ENCODE measurements around the gene TMPRSS3.

Gene TMPRSS3

GRCh38 chr21:42407476-42407875 lies 11.6 kb upstream of the TMPRSS3 start:
- peaks cover 13% of the 10 kb centered on the region for H3K4me1 ChIP-seq (ENCODE audit: insufficient read depth, insufficient read length)
- H3K27me3 ChIP-seq (ENCODE audit: insufficient read depth, insufficient read length), result peaks cover 2% of the 10 kb centered on the region
- H3K9ac ChIP-seq (ENCODE audit: insufficient read length, low read depth), result no peak overlapping the region

GRCh38 chr21:42406866-42407265 lies 11.0 kb upstream of the TMPRSS3 start:
- TF ChIP-seq YY1 (IDR thresholded peaks at IDR 0.05; ENCODE audit: insufficient read depth, insufficient read length) (no peak), ZNF274 (IDR thresholded peaks at IDR 0.05; ENCODE audit: low read depth, low read length) (no peak), SUZ12 (IDR thresholded peaks at IDR 0.05; ENCODE audit: extremely low read depth, insufficient read depth, insufficient read length) (no peak)
- Histone ChIP-seq H3K9me3 (ENCODE audit: insufficient read depth, low read length) (peaks cover 3% of the 10 kb centered on the region; the same call in 1 of the 2 replicates), H3K36me3 (ENCODE audit: insufficient read depth, insufficient read length, low read length) (no peaks in the 10 kb centered on the region), H3K4me1 (ENCODE audit: insufficient read depth, insufficient read length) (peaks cover 13% of the 10 kb centered on the region), H3K27me3 (ENCODE audit: insufficient read depth, insufficient read length) (peaks cover 2% of the 10 kb centered on the region), H3K9ac (ENCODE audit: insufficient read length, low read depth) (no peak overlapping the region), H3K4me3 (ENCODE audit: insufficient read length, low read depth) (no peak overlapping the region)
- no peak for DNase-seq (ENCODE audit: low read depth, low spot score)

More at GRCh38 chr21:42407476-42407875, 11.6 kb upstream of the TMPRSS3 start:
- Histone ChIP-seq H3K9me3 (ENCODE audit: insufficient read depth, low read length) (no peaks in the 10 kb centered on the region), H3K36me3 (ENCODE audit: insufficient read depth, insufficient read length, low read length) (no peaks in the 10 kb centered on the region), H3K4me3 (ENCODE audit: insufficient read length, low read depth) (no peak overlapping the region)
- TF ChIP-seq ZNF274 (IDR thresholded peaks at IDR 0.05; ENCODE audit: low read depth, low read length) (no peak), YY1 (IDR thresholded peaks at IDR 0.05; ENCODE audit: insufficient read depth, insufficient read length) (no peak), SUZ12 (IDR thresholded peaks at IDR 0.05; ENCODE audit: extremely low read depth, insufficient read depth, insufficient read length) (no peak)
- DNase-seq (ENCODE audit: low read depth, low spot score), result no peak

GRCh38 chr21:42406201-42406621 lies 10.4 kb upstream of the TMPRSS3 start:
- Histone ChIP-seq H3K9me3 (ENCODE audit: insufficient read depth, low read length) (peaks cover 9% of the 10 kb centered on the region), H3K36me3 (ENCODE audit: insufficient read depth, insufficient read length, low read length) (no peaks in the 10 kb centered on the region), H3K4me3 (ENCODE audit: insufficient read length, low read depth) (no peak overlapping the region), H3K27me3 (ENCODE audit: insufficient read depth, insufficient read length) (peaks cover 2% of the 10 kb centered on the region), H3K4me1 (ENCODE audit: insufficient read depth, insufficient read length) (peaks cover 9% of the 10 kb centered on the region), H3K9ac (ENCODE audit: insufficient read length, low read depth) (no peak overlapping the region)
- DNase-seq (ENCODE audit: low read depth, low spot score), result no peak
- TF ChIP-seq YY1 (IDR thresholded peaks at IDR 0.05; ENCODE audit: insufficient read depth, insufficient read length), result no peak

GRCh38 chr21:42405064-42406013 lies 9.5 kb upstream of the TMPRSS3 start:
- Histone ChIP-seq H3K9ac (ENCODE audit: insufficient read length, low read depth) (no peak overlapping the region), H3K4me1 (ENCODE audit: insufficient read depth, insufficient read length) (peaks cover 6% of the 10 kb centered on the region), H3K9me3 (ENCODE audit: insufficient read depth, low read length) (peaks cover 9% of the 10 kb centered on the region), H3K27me3 (ENCODE audit: insufficient read depth, insufficient read length) (peaks cover 2% of the 10 kb centered on the region), H3K36me3 (ENCODE audit: insufficient read depth, insufficient read length, low read length) (no peaks in the 10 kb centered on the region), H3K4me3 (ENCODE audit: insufficient read length, low read depth) (no peak overlapping the region)
- no peak for DNase-seq (ENCODE audit: low read depth, low spot score)
- TF ChIP-seq SUZ12 (IDR thresholded peaks at IDR 0.05; ENCODE audit: extremely low read depth, insufficient read depth, insufficient read length) (no peak), ZNF274 (IDR thresholded peaks at IDR 0.05; ENCODE audit: low read depth, low read length) (no peak), YY1 (IDR thresholded peaks at IDR 0.05; ENCODE audit: insufficient read depth, insufficient read length) (no peak)

GRCh38 chr21:42404539-42404938 lies 8.7 kb upstream of the TMPRSS3 start:
- Histone ChIP-seq H3K27me3 (ENCODE audit: insufficient read depth, insufficient read length) (peaks cover 2% of the 10 kb centered on the region), H3K9me3 (ENCODE audit: insufficient read depth, low read length) (peaks cover 9% of the 10 kb centered on the region), H3K9ac (ENCODE audit: insufficient read length, low read depth) (no peak overlapping the region), H3K4me1 (ENCODE audit: insufficient read depth, insufficient read length) (peaks cover 6% of the 10 kb centered on the region), H3K36me3 (ENCODE audit: insufficient read depth, insufficient read length, low read length) (no peaks in the 10 kb centered on the region), H3K4me3 (ENCODE audit: insufficient read length, low read depth) (no peak overlapping the region)
- no peak for TF ChIP-seq YY1 (IDR thresholded peaks at IDR 0.05; ENCODE audit: insufficient read depth, insufficient read length)
- TF ChIP-seq SUZ12 (IDR thresholded peaks at IDR 0.05; ENCODE audit: extremely low read depth, insufficient read depth, insufficient read length), result no peak
- TF ChIP-seq ZNF274 (IDR thresholded peaks at IDR 0.05; ENCODE audit: low read depth, low read length), result no peak
- no peak for DNase-seq (ENCODE audit: low read depth, low spot score)

GRCh38 chr21:42403611-42404231 lies 7.9 kb upstream of the TMPRSS3 start, which contains the start of gene UBASH3A:
TSS of gene UBASH3A (plus strand) at chr21:42403902. CDS start at chr21:42403946, 44 bp downstream.
- peaks cover 6% of the 10 kb centered on the region for H3K4me1 ChIP-seq (ENCODE audit: insufficient read depth, insufficient read length)
- H3K4me3 ChIP-seq (ENCODE audit: insufficient read length, low read depth), result no peak within 1 kb of the TSS
- H3K27me3 ChIP-seq (ENCODE audit: insufficient read depth, insufficient read length), result peaks cover 2% of the 10 kb centered on the region
- TF ChIP-seq ZNF274 (IDR thresholded peaks at IDR 0.05; ENCODE audit: low read depth, low read length), result no peak
- TF ChIP-seq SUZ12 (IDR thresholded peaks at IDR 0.05; ENCODE audit: extremely low read depth, insufficient read depth, insufficient read length), result no peak
- no peak for TF ChIP-seq YY1 (IDR thresholded peaks at IDR 0.05; ENCODE audit: insufficient read depth, insufficient read length)
- H3K9ac ChIP-seq (ENCODE audit: insufficient read length, low read depth), result no peak within 1 kb of the TSS
- peaks cover 9% of the 10 kb centered on the region for H3K9me3 ChIP-seq (ENCODE audit: insufficient read depth, low read length)
- DNase-seq (ENCODE audit: low read depth, low spot score), result no peak
- no peaks in the 10 kb centered on the region for H3K36me3 ChIP-seq (ENCODE audit: insufficient read depth, insufficient read length, low read length)

- no peaks in the 10 kb centered on the region for H3K36me3 ChIP-seq (ENCODE audit: insufficient read depth, insufficient read length, low read length)
- peaks cover 6% of the 10 kb centered on the region for H3K4me1 ChIP-seq (ENCODE audit: insufficient read depth, insufficient read length)
- TF ChIP-seq YY1 (IDR thresholded peaks at IDR 0.05; ENCODE audit: insufficient read depth, insufficient read length), result no peak
- DNase-seq (ENCODE audit: low read depth, low spot score), result no peak
- no peak overlapping the region for H3K4me3 ChIP-seq (ENCODE audit: insufficient read length, low read depth)
- peaks cover 2% of the 10 kb centered on the region for H3K27me3 ChIP-seq (ENCODE audit: insufficient read depth, insufficient read length)
- peaks cover 9% of the 10 kb centered on the region for H3K9me3 ChIP-seq (ENCODE audit: insufficient read depth, low read length)
- H3K9ac ChIP-seq (ENCODE audit: insufficient read length, low read depth), result no peak overlapping the region
These were observed 6.0 kb upstream of the TMPRSS3 start for GRCh38 chr21:42401820-42402251.

Data from NT2/D1 (cell line).